Panc1 (cell line): ENCODE measurements around the gene CELA2B. TPM values are rescaled to one million over a fixed set of nuclear protein-coding genes. Genes with fewer than 3 reads are reported as not detected.

Source experiments
- ATAC-seq: fragments of 200-7000 bp; cut with Tn5 transposase; 2 replicates; pipeline ENCODE4 v1.9.1; 2020; ENCODE audit warnings: mild to moderate bottlenecking, moderate library complexity
- BruUV-seq: library from RNA; stranded (reverse); fragments of 400-500 nt; replicated peaks from 2 replicates; lab custom pipeline; 2021; lab: Mats Ljungman, UMichigan
- CTCF ChIA-PET: fragments of 300-600 bp; sonication (Branson Sonifier 250); formaldehyde crosslinking; loops from one replicate; lab custom pipeline; 2022; ENCODE audit warnings: antibody characterized with exemption; lab: Charles Lee
- POLR2A ChIA-PET: fragments of 300-600 bp; sonication (Branson Sonifier 250); formaldehyde crosslinking; loops from one replicate; lab custom pipeline; 2022; ENCODE audit warnings: antibody characterized with exemption; lab: Charles Lee
- DNase-seq: peaks from one replicate; pipeline ENCODE4 v3.0.0-alpha.2; 2010; ENCODE audit warnings: low read depth, low spot score
- H3K27ac ChIP-seq: 2 replicates; pipeline ENCODE4 v1.5.1; 2011; ENCODE audit warnings: mild to moderate bottlenecking, low read length, inconsistent platforms
- H3K27me3 ChIP-seq: fragments of 200-500 bp; sonication (Bioruptor generic); 2 replicates; pipeline ENCODE4 v1.6.0; 2014; ENCODE audit warnings: low read length, inconsistent platforms; ENCODE audit not compliant: control insufficient read depth, insufficient read depth
- H3K36me3 ChIP-seq: fragments of 200-500 bp; sonication (Bioruptor generic); 2 replicates; pipeline ENCODE4 v1.5.1; 2014; ENCODE audit warnings: inconsistent platforms, mild to moderate bottlenecking, low read length, moderate library complexity; ENCODE audit not compliant: control insufficient read depth, insufficient read depth
- H3K4me1 ChIP-seq: 2 replicates; pipeline ENCODE4 v1.5.1; 2011; ENCODE audit warnings: inconsistent platforms, mild to moderate bottlenecking, low read length, moderate library complexity; ENCODE audit not compliant: control insufficient read depth, insufficient read depth
- H3K4me3 ChIP-seq, 2 experiments: 2 replicates each; pipeline ENCODE4 v1.5.1; 2011 to 2012; ENCODE audit warnings: low read depth in 2 of 2, low read length in 2 of 2, mild to moderate bottlenecking in 2 of 2, inconsistent platforms in 1 of 2, moderate library complexity in 1 of 2
- H3K9me3 ChIP-seq: fragments of 200-500 bp; sonication (Bioruptor generic); 2 replicates; pipeline ENCODE4 v1.5.1; 2014; ENCODE audit warnings: low read depth, mild to moderate bottlenecking, inconsistent platforms, low read length, moderate library complexity; ENCODE audit not compliant: control insufficient read depth, insufficient read depth
- CTCF ChIP-seq: fragments of 450-650 bp; IDR thresholded peaks from 2 replicates; pipeline ENCODE4 v1.5.1; 2017; ENCODE audit warnings: mild to moderate bottlenecking
- POLR2AphosphoS5 ChIP-seq: IDR thresholded peaks from 2 replicates; pipeline ENCODE4 v1.6.1; 2012; ENCODE audit warnings: mild to moderate bottlenecking, low read depth, low read length, moderate library complexity
- REST ChIP-seq, 2 experiments: IDR thresholded peaks; 2 replicates each; pipeline ENCODE4 v1.6.1; 2011 to 2012; ENCODE audit warnings: low read depth in 2 of 2, control low read depth in 1 of 2, low read length in 1 of 2, mild to moderate bottlenecking in 1 of 2, moderate library complexity in 1 of 2; ENCODE audit not compliant: insufficient read depth in 1 of 2
- SIN3A ChIP-seq: IDR thresholded peaks from 2 replicates; pipeline ENCODE4 v1.6.1; 2012; ENCODE audit warnings: low read depth, mild to moderate bottlenecking, low read length, moderate library complexity, borderline replicate concordance; ENCODE audit not compliant: insufficient read depth
- TCF7L2 ChIP-seq: IDR thresholded peaks from 2 replicates; pipeline ENCODE4 v1.6.1; 2011; ENCODE audit warnings: mild to moderate bottlenecking, low read depth, low read length, inconsistent platforms
- in situ Hi-C: cut with HindIII; loops from 2 replicates; pipeline ENCODE4 v1.10.0; 2016; ENCODE audit warnings: low sequenced_read_pairs, low pct_unique_long_range_greater_than_20kb
- intact Hi-C: fragments of 100-400 bp; cut with micrococcal nuclease; formaldehyde crosslinking; loops from one replicate; pipeline ENCODE4 v1.10.0; 2022; ENCODE audit not compliant: unreplicated experiment
- total RNA-seq: library from RNA; stranded (reverse); gene quantifications from one replicate; pipeline ENCODE4 v1.2.1, GENCODE V29; 2021; ENCODE audit not compliant: unreplicated experiment

CELA2B gene
- total RNA-seq, 1 experiment from 2014 or later: not detected

- intact Hi-C loops (loop anchor here (10.0 kb wide), 1 partner anchor 68 kb away; no protein-coding TSS in a partner anchor), in situ Hi-C loops (no loop called here)
- Histone ChIP-seq H3K4me1 (peaks cover 11% of the 10 kb centered on the region; the same call in 1 of the 2 replicates), H3K36me3 (no peaks in the 10 kb centered on the region), H3K27ac (no peak overlapping the region), H3K4me3 (no peak overlapping the region), H3K27me3 (no peaks in the 10 kb centered on the region), H3K9me3 (no peaks in the 10 kb centered on the region)
- CTCF ChIA-PET: no interaction called here
- ATAC-seq: no peak
- TF ChIP-seq CTCF (no peak), SIN3A (no peak), REST (IDR thresholded peaks at IDR 0.05; ENCODE audit: insufficient read depth in 1 of 2, low read depth in 2 of 2, low read length in 1 of 2) (no peak), TCF7L2 (no peak), POLR2AphosphoS5 (no peak)
- BruUV-seq: no TSS peak
- POLR2A ChIA-PET: no interaction called here
- DNase-seq: no peak
Measured at GRCh38 chr1:15436881-15437442, 38.9 kb upstream of the CELA2B start.

- in situ Hi-C loops: no loop called here
- intact Hi-C loops: loop anchor here (10.0 kb wide), 1 partner anchor 65 kb away; no protein-coding TSS in a partner anchor
- Histone ChIP-seq H3K36me3 (no peaks in the 10 kb centered on the region), H3K27ac (no peak overlapping the region), H3K27me3 (no peaks in the 10 kb centered on the region), H3K4me3 (no peak overlapping the region), H3K9me3 (no peaks in the 10 kb centered on the region), H3K4me1 (no peaks in the 10 kb centered on the region)
- DNase-seq (no peak), ATAC-seq (no peak)
- CTCF ChIA-PET: no interaction called here
- no TSS peak for BruUV-seq
- POLR2A ChIA-PET: no interaction called here
- no peak for TF ChIP-seq CTCF
- no peak for TF ChIP-seq POLR2AphosphoS5
- no peak for TF ChIP-seq TCF7L2
- no peak for TF ChIP-seq REST (IDR thresholded peaks at IDR 0.05; ENCODE audit: insufficient read depth in 1 of 2, low read depth in 2 of 2, low read length in 1 of 2)
- TF ChIP-seq SIN3A: no peak
Measured at GRCh38 chr1:15439325-15439724, 36.6 kb upstream of the CELA2B start.
